Activated CD4-positive, alpha-beta T cell treated with anti-CD3 and anti-CD28 coated beads for 1 hour (primary cell): ENCODE data around the gene CFAP65.

Source experiments
- DNase-seq: peaks from one replicate; pipeline ENCODE4 v3.0.0-alpha.2; 2020

The CFAP65 gene

DNA sequence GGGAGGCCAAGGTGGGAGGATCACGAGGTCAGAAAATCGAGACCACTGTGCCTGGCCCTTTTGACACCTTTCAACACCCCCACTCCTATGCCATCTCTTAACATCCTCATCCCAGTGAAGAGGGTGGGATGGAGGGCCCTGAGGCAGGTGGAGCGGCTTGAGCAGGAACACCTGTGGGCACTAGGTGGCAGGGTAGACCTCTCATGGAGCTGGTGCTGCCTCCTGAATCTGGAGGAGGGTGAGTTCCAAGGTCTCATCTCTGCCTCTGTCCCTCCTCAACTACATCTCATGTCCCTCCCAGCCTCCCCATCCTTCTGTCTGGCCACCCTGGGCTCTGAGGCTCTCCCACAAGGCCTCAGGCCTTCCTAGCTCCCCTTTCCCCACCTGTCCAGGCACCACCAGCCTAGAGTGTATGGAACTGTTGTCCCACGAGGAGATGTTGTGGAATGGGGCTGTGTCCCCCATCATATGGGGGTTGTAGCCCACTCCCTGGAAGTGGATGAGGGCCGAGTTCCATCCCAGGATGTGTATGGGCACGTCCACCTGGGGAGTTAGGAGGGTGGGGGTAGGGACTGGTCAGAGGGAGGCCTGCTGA lies 31.1 kb downstream of the CFAP65 start:
- no peak for DNase-seq

DNA sequence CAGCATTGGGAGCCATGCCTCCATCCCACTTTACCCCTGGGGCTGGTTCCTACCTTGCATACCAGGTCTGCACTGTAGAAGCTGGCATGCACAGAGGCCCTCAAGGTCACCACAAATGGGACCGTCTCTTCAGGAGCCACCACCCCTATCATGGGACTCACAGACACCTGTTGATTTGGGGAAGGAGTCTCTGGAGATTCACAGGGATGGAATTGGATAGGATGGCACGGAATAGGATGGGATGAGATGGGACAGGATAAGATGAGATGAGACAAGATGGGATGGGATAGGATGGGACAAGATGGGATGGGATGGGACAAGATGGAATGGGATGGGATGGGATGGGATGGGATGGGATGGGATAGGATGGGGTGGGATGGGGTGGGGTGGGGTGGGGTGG lies 32.0 kb downstream of the CFAP65 start:
- no peak for DNase-seq

DNA sequence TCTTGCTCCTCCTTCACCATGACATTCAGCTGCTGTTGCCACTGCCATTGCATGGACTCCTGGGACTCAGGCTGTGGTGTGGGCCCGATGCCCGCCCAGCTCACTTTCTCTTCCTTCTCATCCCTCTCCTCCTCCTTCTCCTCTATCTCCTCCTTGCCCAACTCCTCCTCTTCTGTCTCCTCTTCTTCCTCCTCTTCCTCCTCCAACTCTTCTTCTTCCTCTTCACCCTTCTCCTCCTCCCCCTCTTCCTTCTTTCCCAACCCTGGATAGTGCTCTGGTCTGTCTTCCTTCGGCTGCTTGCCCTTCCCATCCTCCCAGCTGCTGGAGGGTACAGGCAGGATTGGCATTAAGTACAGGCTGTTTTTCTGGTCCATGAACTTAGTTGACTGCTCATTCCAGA lies 37.3 kb downstream of the CFAP65 start:
- no peak for DNase-seq

DNA sequence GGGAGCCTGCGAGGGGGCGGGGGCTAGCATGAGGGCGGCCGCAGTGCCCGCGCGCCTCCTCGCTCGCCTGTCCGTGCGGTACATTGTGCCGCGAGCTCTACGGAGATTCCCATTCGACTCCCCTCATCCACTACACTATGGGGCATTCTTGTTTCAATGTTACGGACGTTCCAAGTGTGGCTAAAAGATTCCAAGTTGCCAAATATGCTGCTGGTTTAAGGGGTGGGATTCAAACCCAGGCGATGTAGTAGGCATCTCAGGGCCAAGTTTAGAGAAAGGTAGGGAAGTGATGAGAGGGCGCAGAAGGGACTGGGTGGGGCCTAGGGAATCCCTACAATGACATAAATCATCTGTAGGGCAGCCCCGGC lies 38.1 kb downstream of the CFAP65 start:
- no peak for DNase-seq

DNA sequence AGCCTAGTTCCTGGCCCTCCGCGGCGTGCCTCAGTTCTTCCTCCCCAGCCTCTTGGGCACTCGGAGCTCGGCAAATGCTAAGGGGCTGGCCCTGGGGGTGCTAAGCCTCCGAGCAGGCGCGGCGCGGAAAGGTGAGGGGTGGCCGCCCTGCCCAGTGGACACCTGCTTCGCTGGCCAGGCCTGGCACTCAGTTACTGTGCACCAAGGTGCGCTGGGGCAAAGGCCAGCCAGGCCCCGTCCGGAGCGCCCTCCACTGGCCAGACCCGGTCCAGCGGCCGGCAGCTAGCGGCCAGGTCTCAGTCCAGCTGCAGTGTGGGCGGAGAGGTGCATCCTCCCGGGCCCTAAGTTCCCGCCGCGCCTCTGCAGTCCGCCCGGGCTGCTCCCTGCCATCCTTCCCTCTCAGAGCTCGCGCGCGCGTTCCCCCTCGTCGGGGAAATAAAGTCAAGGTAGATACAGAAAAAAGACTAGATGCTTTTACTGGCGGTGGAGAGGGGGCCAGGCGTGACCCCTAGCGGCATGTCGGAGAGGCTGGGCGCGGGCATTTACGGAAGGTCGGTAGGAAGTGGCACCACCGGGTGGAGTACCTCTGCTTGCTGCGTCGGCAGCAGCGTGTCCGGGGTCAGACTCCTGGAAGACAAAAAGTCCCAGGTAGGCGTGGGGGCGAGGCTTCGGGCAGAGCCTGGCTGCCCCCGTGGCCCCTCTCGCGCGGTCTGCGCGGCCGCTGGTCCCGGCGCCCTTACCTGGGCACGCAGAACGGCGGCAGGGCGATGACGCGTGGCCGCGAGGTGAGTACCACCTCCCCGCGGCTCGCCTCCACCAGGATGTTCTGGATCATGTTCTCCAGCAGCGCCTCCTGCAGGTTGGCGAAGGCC lies 38.7 kb downstream of the CFAP65 start:
- no peak for DNase-seq

DNA sequence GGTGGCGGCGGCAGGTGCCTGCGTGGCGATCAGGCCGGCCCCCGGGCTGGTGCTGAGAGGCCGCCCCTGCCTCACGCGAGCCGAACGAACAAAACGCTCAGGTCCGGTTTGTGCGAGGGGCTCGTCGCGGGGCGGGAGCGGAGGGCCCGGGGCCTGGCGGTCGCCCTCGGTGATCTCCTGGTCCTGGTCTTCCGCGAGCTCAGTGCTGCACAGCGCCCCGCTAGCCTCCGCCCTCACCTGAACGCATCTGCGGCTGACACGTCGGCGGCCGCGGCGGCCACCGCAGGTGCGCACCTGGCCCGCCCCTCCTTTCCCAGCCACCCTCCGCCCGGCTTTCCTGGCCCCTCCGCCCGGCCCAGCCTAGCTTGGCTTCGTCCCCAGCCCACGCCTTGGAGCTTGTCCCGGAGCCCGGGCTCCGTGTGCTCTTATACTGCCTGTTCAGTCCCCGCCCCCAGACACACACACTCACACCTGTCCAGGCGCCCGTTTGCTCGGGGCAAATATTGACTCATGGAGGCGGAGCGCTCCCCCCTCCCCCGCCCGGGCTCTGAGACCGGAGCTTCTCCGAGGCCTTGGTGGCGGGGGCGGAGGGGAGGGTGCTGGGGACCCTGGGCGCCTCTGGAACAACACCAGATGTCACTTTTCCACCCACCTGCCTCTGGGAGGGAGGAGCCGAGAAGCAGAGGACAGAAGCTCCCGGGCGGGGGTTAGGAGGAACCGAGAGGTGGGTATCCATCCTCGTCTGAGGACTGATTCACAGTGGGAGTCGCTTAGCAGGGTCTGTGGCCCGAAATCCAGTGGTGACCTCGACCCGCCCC lies 39.5 kb downstream of the CFAP65 start:
- DNase-seq = no peak

DNA sequence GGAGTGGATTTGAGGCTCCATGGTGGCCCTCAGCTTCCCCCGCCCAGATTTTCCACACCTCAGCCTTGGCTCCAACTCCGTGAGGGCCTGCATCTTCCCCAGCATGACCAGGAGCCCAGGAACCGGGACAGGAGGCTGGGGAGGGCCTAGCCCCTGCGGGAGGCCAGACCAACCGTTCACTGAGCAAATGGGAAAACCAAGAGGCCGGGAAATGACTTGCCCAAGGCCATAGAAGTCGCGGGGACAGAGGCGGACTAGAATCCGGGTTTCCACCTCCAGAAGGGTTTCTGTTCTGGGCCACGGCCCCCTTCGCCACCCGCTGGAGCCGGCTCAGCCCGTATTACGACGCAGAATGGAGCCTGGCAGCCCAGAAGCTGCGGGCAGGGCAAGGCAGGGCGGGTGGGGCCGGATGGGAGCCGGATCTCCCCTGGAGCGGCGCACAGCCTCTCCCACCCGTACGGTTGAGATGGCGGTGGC lies 40.2 kb downstream of the CFAP65 start:
- DNase-seq = no peak

DNA sequence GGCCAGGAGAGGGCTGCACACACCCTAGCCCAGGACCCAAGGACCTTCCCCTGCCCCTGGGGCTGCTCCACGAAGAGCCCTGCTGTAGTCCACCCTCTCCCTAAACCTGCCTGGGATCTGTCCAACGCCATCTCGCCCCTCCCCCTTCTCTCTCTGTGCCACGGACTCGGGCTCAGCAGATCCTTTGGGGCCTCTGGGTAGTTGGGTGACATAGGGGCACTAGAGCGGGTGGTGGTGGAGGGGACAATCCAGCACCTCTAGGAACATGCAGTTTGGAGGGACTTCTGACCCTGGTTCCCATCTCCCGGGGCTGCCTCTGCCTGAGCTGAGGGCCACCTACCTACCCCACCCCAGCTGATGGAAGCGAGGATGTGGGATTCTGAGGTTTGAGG lies 40.8 kb downstream of the CFAP65 start:
- DNase-seq = no peak

DNA sequence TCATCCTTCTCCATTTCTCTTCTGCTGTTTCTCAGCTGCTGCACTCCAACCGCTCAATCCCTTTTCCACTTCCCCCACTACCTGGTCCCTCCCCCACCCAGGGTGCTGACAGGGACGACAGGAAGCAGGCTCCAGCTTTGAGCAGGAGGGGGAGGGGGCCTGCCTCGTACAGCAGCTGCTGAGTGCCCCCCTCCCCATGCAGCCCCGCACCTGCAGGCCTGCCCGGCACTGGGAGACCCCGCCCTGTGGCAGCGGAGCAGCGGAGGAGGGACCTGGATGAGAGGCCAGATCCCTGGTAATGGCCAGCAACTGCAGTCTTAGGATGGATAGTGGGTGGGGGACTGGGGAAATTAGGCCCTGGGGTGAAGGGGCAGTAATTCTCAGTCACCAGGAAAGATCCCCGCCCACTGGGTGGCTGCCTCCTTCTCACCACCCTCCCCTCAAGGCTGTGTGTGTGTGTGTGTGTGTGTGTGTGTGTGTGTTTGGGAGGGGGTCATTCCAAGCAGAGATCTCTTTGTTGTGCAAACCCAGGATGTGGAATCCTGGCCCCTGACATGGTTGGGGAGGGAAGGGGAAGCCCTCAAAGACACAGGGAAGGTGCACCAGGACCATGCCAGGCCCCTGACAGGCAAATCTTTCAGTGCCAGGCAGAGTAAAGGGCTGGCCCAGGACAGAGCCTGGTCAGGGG lies 41.3 kb downstream of the CFAP65 start:
- no peak for DNase-seq

DNA sequence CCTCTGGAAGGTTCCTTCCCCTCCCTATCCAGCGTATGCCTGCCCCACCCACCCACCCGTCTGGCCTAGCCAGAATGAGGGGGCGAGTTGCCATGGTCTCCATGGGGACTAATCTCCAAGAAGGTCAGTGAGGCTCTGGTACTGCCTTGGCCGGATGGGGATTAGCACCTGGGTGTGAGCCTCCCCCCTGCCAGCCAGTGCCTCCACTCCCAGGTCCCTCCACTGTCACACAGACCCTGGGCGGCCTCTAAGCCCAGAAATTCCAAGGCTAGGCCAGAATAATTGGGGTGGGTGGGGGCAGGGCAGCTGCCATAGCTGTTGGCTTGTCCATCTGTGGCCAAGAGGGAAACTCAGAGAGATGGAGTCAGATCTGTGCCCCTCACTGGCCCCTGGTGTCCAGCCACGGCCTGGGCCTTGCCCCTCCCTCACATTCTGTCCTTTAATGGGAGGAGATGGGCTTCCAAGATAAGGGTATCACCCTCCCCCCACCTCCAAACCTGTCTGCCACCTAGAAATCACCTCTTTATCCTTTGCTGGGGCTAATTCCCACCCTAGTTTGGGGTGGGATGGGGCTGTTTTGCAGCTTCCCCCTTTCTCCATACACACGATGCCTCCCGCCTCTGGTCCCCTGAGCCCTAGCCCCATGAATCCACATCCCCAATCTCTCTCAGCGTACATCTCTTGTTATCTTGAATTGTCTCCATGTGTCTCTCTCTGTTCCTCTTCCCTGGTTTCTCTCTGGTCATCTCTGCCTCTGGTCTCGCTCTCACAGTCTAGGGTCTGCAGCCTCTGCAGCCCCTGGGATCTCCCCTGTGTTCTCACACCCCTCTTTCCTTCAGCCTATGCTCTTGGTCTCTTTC lies 42.1 kb downstream of the CFAP65 start:
- no peak for DNase-seq

DNA sequence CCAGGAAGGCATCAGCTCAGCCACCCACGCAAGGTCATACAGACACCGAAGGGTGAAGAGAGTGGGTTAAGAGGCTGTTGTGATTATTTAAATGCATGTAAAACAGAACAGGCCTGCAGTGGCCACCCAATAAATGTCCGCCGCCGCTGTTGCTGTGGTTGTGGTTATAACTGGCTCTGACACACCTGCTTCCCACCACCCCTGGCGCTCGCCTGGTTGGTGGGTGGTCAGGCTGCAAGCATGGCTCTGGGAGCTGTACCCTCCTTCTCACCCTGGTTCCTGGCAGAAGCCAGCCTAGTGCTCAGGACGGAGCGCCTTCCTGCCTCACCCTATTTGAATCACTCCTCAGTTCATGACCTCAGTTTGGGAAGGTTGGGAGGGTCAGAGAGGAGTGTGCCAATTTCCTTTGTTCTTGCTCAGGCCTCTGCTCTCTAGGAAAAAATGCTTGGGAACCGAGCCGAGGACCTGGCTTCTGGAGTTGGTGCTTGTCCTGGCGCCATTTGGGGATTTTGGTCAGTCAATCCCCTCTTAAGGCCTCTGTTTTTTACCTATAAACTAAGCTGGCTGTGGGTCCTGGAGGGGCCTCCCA lies 42.8 kb downstream of the CFAP65 start:
- DNase-seq = no peak

DNA sequence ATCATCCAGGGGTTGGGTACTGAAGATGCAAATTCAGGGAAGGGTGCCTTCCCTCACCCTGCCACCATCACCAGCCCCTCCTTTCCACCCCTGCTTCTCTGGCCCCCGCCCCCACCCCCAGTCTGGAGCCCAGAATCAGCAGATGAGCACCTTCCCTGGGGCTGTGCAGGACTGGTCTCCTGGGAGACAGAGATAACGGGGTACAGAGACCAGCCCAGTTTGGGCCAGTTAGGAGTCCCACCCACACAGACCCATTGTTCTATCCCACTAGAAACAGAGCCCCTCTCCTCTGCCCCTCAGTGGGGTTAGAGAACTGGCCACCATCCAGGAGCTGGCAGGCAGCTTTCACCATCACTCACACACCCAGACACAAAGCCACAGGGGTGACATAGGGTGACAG lies 43.6 kb downstream of the CFAP65 start:
- DNase-seq = no peak

DNA sequence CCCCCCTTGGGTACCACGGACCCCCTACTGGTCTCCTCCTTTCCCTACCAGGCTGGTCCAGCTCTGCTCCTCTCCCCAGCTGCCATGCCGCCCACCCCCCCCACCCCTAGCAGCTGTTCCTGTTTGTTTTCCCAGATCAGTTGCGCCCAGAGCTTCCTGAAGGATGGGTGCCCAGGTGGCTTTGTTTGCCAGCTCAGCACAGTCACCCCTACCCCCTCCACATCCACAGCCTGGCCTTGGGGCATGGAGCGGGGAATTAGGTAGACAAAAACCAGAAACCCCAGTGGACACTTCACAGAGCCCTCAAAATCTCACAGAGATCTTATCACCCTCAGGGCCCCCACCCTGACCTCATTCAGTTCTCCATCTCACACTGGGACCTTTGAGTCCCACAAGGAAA lies 44.4 kb downstream of the CFAP65 start:
- no peak for DNase-seq

DNA sequence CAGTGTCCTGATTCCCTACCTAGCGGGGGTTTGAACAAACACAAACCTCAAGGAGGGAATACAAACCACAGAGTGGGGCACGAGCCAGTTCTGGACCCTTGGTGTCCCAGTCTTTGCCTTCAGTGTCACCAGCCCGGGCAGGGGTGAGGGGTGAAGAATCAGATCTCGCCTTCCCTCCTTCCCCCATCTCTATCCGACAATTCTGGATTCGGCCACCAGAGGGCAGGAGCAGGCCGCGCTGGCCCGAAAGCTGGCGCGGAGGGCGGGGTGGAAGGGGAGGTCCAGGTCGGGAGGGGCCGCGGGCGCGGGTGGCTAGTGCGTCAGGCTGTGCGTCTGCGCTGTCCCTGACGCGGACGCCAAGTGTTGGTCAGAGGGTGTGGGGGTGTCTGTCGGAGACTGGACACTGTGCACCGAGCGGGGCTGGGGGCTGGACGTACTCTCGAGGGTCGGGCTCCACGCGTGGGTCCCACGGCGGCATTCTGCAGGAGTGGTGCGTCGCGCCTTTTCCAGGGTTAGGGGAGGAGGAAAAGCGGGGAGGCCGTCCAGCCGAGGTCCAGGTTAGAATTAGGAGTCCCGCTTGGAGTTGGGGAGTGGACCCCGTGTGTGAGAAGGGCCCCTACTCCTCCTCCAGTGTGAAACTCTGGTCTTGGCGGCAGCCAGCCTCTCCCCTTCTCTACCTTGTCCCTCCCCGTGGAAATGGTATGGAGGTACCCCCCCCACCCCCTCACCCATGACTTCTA lies 45.2 kb downstream of the CFAP65 start:
- peak; percentile 62 for DNase-seq

DNA sequence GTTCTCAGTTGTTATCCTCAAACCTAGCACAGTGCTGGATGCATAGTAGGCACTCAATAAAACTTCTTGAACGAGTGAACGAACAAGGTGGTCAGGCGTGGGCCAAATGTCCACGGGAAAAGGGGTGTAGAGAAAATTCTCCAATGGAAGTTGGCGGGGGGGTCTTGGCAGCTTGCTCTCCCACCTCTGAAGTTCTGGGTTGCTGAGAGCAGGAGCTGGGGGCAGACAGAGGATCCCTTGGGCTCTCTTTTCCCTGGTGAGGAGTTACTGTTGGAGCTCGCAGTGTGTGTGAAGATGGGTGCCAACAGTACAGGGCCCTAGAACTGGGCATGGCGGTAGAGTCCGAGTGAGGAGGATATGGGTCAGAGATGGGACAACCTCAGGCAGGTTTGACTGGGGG lies 45.8 kb downstream of the CFAP65 start:
- DNase-seq = no peak

DNA sequence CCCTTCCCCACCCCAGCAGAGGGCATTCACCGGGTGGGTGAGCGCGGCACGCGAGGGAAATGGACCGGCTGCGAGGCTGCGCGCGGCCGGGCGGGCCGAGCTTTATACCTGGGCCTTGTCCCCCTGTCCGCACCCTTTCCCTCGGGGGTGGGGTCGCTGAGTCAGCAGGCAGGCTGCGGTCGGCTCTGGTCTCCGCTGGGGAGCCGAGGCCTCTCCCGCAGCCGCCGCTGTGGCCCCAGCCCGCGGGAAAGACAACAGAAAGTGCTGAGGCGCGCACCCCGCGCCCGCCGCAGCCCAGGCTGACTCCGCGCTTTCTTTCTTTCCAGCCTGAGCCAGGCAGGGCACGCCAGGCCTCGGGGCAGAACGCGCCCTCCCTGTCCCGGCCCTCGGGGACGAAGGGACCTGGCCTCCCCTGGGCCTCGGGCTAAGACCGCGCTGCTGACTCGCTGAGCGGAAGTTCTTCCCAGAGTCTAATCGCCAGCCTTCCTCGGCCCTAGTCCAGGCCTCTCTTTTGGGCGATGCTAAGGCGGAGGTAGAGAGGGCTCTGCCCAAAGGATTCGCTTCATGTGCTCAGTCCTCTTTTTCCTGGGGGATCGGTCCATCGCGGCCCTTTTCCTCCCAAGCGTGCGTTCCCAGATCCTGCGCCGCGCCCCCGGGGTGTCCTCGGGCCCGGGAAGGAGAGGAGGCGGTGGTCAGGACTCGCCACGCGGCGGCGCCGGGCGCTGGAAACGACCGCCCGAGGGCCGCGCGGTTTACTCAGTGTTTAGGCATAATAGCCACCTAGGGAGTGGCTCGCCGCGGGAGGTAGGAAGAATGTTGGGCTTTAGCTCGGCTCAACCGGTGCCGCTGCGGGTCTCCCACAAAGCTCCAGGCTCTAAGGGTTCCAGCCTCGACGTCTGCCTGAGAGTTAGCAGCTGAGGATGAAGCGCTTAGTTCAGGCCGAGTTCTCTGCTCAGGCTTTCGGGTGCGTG lies 47.7 kb downstream of the CFAP65 start, which contains the start of gene CRYBA2:
Gene CRYBA2 (minus strand): TSS at position 78 of the 971 bp plus-strand sequence. CDS start 246 bp downstream, outside the sequence.
- no peak for DNase-seq

DNA sequence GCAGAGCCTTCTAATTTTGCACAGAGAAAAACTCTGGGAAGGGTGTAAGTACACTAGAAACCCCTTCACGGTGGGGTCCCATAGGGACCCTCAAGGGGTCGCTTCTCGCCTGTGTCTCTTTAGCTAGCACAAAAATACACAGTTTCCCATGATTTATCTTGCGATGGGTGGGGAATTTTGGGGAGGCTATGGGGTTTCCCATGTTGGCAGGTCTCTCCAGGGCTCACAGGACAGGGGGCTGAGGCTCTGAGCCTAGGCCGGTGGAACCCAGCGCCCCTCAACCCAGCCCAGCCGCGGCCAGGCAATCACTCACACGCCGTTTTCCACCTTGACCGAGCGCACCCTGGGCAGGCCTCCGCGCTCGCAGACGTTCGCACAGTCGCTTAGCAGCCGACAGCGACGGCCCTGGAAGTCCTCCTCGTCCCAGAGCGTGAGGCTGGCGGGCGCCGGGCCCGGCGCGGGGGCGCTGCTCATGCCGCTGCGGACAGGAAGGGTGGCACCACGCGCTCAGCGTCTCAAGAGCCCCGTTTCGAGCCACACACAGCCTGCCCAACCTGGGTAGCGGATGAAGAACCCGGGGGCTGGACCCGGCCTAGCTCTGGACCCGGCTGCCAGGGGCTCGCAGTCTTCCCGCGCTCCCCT lies 48.5 kb downstream of the CFAP65 start:
- no peak for DNase-seq

DNA sequence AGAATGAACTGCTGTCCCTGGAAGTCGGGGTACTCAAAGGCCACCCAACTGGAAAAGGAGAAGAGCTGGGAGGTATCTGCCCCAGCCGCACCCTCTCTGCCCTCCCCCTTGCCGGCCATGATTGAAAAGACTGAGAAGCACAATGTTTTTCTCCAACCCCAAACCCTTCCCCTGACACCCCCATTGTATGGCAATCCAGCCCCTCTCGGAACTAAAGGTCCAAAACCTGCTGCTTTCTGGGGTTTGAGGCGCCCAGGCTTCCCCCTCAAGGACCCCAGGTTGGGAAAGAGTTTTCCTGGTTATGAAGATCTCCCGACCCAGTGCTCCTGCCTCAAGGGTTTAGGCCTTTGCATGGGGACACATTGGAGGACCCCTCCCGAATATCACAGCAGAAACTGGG lies 49.1 kb downstream of the CFAP65 start:
- DNase-seq = no peak

DNA sequence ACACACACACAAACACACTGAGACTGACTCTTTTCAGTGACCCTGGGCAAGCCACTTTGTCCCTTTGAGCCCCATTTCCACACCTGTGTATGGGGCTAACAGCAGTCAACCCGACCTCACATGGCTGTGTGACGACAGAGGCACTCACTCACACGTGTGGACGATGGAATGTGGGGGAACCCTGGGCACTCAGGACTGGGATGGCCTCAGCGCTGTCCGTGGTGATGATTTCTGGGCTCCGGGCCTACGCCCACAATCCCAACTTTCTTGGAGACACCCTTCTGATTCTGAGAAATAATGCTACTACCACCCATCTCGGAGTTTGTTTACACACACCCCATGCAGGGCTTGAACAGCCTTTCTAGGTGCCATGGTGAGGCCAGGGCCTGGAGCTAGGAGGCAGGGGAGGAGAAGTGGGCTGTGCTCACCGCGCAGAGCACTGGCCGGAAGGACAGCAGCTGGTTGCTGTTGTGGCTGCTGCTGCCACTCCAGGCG lies 49.6 kb downstream of the CFAP65 start:
- DNase-seq = no peak
